GM18519 (cell line): ENCODE results near the gene TRMT10B.

Source experiments
- ATAC-seq: cut with Tn5 transposase; IDR thresholded peaks from one replicate; pipeline ENCODE4 v1.9.1; 2021; ENCODE audit warnings: mild to moderate bottlenecking, moderate library complexity; ENCODE audit not compliant: unreplicated experiment, low FRiP score

Gene TRMT10B

GRCh38 chr9:37753489-37754190 is at the start of gene TRMT10B:
TRMT10B (plus strand) TSS chr9:37753805; CDS start chr9:37761932, 8,127 bp downstream.
- ATAC-seq: peak; percentile 79

DNA sequence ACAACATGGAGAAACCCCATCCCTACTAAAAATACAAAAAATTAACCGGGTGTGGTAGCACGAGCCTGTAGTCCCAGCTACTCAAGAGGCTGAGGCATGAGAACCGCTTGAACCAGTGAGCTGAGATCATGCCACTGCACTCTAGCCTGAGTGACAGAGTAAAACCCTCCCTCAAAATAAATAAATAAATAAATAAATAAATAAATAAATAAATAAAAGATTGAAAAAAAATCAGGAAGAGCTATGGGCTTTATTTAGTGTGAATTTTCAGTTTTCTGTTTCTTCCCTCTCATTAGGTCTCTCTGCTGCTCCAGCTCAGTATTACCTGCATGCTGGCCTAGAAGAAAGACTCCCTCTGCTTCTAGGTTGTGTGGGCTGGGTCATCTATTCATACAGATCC is 47.8 kb upstream of the TRMT10B start:
- no peak for ATAC-seq

GRCh38 chr9:37706290-37706689 is 47.3 kb upstream of the TRMT10B start:
- ATAC-seq: no peak

- no peak for ATAC-seq
Measured at GRCh38 chr9:37707748-37708147, 45.9 kb upstream of the TRMT10B start.

GRCh38 chr9:37710046-37710445 is 43.6 kb upstream of the TRMT10B start:
- ATAC-seq: no peak

GRCh38 chr9:37715260-37715659 is 38.3 kb upstream of the TRMT10B start:
- ATAC-seq: no peak

- ATAC-seq: no peak
Measured at GRCh38 chr9:37715991-37716505, 37.6 kb upstream of the TRMT10B start.

DNA sequence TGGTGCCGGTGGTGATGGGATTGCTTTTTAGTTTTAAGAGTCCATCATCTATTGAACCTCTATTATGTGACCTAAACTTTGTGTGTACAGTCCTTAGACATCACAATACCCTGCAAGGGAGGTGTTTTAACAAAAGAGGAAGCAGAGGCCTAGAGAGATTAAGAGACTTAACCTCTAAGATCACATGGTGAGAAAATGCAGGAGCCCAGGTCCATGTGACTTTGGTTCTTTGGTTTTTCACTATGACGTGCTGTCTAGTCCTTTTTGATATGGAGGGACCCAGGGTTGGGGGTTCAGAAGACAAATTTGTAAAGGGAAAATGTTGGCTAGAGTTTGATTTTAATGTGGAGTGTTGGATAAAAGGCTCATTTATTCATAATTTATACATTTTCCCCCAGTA is 34.1 kb upstream of the TRMT10B start:
- no peak for ATAC-seq

DNA sequence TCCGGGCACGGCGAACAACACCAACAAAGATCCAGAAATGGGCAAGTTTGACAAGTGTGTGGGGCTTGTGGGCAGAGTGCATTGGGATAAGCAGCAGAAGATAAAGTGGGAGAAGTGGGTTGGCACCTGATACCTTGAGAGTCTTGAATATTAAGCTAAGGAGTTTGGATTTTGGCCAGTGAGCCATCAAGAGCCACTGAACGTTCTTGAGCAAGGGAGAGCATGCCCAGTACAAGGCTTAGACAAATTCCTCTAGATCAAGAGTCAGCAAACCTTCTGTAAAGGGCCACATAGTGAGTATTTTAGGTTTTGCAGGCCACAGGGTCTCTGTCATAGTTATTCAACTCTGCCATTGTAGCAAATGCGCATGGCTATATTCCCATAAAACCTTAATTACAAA is 26.6 kb upstream of the TRMT10B start:
- ATAC-seq: no peak

GRCh38 chr9:37729499-37729898 is 24.1 kb upstream of the TRMT10B start:
- ATAC-seq: no peak

- no peak for ATAC-seq
Measured at GRCh38 chr9:37730256-37730655, 23.3 kb upstream of the TRMT10B start.

DNA sequence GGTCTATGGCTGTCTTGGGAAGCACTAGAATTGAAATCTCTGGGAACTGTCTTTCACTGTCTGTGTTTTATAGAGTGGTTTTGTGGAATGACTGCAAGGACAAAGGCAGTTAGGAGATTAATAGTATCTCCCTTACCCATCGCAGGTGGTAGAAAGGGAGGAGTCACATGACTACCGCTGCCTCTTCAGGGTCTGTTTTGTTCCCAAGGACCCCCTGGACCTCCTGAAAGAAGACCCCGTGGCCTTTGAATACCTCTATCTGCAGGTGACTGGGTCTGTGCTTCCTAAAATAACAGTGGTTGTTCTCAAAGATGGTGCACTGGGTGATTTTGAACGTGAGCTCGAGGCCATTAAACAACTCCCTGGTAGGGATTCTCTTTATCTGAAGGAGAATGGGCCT is 22.8 kb upstream of the TRMT10B start:
- ATAC-seq: no peak

DNA sequence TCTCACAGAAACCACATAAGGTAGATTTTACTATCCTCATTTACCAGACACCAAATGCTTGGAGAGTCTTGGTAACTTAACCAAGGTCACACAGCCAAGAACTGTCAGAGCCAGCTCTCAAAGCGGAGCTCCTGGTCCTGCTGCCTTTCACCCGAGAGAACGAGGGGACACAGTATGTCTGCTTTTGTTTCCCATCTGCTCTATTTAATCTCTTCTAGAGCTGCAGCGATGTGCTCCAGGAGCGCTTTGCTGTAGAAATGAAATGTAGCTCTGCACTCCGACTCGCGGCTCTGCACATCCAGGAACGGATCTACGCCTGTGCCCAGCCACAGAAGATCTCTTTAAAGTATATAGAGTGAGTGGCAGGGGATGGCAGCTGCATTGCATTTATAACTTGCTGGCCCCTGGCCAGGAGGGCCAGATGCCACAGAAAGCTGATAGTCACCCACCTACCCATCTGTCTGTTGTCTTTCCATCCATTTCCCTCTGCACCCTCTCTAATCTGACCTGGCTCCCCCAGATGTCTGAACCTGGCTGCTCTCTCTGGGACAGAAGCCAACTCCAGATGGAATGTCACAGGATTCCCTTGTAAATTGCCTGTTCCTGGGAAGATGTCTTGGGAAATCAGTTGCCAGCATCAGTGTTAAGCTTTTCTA is 21.4 kb upstream of the TRMT10B start:
- no peak for ATAC-seq

DNA sequence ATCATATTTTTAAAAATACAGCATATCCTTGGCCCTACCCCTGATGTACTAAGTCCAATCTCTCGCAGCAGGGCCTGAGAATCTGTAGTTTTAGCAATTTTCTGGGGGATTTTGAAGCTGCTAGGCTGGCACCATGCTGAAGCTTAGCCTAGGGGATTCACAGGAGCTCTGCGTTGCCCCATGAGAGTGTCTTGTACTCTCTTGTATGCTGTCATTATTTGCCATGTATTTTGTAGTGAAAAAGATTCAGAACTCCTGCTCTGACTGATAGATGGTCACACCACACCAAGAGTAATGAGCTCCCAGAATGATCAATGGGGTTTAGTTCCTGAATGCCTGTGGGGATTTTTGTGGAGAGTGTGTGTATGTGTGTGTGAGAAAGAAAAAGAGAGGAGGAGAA is 20.7 kb upstream of the TRMT10B start:
- no peak for ATAC-seq

DNA sequence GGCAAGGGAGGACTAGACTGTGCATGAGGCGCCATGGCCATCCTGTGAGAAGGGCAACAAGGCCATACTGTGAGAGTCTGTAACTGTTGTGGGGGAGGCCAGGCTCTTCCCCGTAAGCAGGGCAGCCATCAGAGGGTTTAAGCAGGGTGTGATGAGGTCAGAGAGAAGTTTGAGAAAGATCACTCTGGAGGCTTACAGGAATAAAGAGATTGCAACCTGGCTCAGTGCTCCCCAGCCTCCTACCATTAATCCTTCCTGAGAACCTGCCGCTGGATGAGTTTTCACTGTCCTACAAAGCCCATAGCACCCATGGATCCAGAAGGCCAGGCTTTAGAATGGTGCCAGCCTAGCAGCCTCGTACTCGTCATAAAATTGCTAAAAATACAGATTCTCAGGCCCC is 14.4 kb upstream of the TRMT10B start:
- ATAC-seq: no peak

DNA sequence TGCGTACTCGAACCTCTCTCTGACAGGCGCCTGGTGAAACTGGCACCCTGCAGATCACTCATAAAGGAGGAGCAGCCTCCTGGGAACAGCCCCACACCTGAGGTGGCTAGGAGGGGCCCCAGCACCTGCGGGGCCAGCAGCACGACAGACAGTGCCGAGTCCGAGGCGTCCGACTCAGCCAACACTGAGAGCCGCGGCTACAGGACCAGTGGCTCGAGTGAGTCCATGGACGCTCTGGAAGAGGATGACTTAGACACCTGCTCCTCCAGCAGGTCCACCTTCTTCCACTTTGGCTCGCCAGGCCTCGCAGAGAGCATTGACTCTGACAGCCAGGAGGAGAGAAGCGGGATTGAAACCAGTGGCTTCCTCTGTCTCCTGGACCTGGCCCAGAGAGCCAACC is 13.5 kb upstream of the TRMT10B start:
- ATAC-seq: no peak

DNA sequence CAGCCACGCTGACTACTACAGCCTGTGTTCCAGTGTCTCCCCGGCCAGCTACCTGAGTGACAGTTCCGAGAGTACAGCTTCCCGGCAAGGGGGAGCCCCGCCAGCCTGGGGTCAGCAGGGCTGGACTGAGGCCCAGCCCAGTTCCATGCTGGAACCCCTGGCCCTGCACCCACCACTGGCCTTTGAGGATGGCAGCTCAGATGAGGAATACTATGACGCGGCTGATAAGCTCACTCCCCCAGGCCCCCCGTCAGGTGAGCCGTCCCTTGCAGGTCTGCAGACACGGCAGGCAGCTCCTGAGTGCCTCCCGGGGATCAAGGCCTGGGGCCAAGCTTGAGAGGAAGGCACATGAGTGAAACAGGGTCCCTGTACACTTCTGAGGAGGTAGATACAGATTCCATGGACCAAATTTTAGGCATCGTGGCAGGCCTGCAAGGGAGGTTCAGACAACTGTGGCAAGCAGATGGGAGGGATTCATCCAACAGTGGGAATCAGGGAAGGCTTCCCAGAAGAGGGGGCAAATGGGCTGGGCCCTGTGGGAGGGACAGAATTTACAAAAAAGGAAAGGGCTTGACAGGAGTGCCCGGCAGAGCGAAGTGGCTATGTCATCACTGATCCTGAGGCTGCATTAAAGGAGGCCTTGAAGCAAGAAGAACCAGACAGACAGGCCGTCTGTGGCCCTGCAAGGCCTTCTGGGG is 12.8 kb upstream of the TRMT10B start:
- ATAC-seq: no peak

DNA sequence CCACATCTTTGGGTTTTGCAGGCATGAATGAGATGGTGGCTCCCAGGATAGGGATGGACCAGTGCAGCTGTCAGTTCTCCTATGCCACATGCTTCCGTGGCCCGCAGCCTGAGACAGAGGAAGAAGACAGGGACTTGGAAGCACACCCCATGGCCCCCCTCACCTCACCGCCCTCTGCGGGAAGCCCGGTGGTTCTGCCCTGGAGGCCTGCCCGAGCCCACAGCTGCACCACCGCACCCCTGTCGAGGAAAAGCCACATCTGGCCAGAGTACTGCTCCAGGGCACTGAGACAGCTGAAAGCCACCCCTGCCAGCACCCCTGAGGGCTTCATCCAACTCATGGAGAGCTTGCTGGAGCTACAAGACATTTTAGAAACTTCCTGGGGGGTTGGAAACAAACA is 7.6 kb upstream of the TRMT10B start:
- ATAC-seq: no peak

- no peak for ATAC-seq
Measured at GRCh38 chr9:37746448-37747270, 6.9 kb upstream of the TRMT10B start.

- ATAC-seq: peak; percentile 80
Measured at GRCh38 chr9:37747271-37747753, 6.3 kb upstream of the TRMT10B start.
